Medulla oblongata (tissue), 1 donor: ENCODE measurements around the gene ATP8B2.

ENCODE experiments used
- DNase-seq: peaks from one replicate; pipeline ENCODE4 v3.0.0-alpha.2; 2015; ENCODE audit errors: extremely low spot score

ATP8B2 gene

GRCh38 chr1:154398678-154399077 lies 73.4 kb downstream of the ATP8B2 start:
- DNase-seq = no peak

GRCh38 chr1:154400381-154400801 lies 75.1 kb downstream of the ATP8B2 start:
- no peak for DNase-seq
